HCT116 (cell line): Measurements from ENCODE around the gene PIAS4. TPM values are rescaled to one million over a fixed set of nuclear protein-coding genes. Genes with fewer than 3 reads are reported as not detected.

Experiments used
- ATAC-seq: fragments of 200-7000 bp; cut with Tn5 transposase; 2 replicates; pipeline ENCODE4 v1.9.1; 2020; ENCODE audit warnings: mild to moderate bottlenecking, moderate library complexity
- BruUV-seq: library from RNA; stranded (reverse); fragments of 400-500 nt; replicated peaks from 2 replicates; lab custom pipeline; 2021; lab: Mats Ljungman, UMichigan
- CTCF ChIA-PET: fragments of 300-600 bp; sonication (Branson Sonifier 250); formaldehyde crosslinking; loops from one replicate; lab custom pipeline; 2021; ENCODE audit warnings: antibody characterized with exemption; lab: Charles Lee
- POLR2A ChIA-PET: fragments of 300-600, 350-600 bp; sonication (Branson Sonifier 250); formaldehyde crosslinking; loops from one replicate; lab custom pipeline; 2021; ENCODE audit warnings: antibody characterized with exemption; lab: Charles Lee
- RAD21 ChIA-PET, 2 experiments: fragments of 300-600 bp; sonication (Branson Sonifier 250); formaldehyde crosslinking; loops; one replicate each; lab custom pipeline; 2023; ENCODE audit warnings: low total read pairs in 2 of 2; ENCODE audit not compliant: uncharacterized antibody in 2 of 2, unreplicated experiment in 2 of 2, low non-redundant PET in 1 of 2; lab: Charles Lee
- DNase-seq: peaks from one replicate; pipeline ENCODE4 v3.0.0-alpha.2; 2010; ENCODE audit warnings: low read depth, low spot score
- H2AFZ ChIP-seq: fragments of 200-600 bp; shearing (Covaris generic), sonication (generic); 2 replicates; pipeline ENCODE4 v1.6.1; 2017; ENCODE audit warnings: low read depth, mixed run types, mixed read lengths, antibody characterized with exemption, low read length; ENCODE audit not compliant: poor library complexity, severe bottlenecking
- H3K27ac ChIP-seq: 2 replicates; pipeline ENCODE4 v1.5.1; 2012; ENCODE audit warnings: low read depth, low read length
- H3K27me3 ChIP-seq: fragments of 200-600 bp; sonication (generic); 2 replicates; pipeline ENCODE4 v1.6.1; 2016; ENCODE audit warnings: mixed run types, low read length, mixed read lengths; ENCODE audit not compliant: insufficient read depth
- H3K36me3 ChIP-seq, 2 experiments: fragments of 200-500 bp in 1 of 2; fragments of 200-600 bp in 1 of 2; sonication (Bioruptor generic) in 1 of 2; sonication (generic) in 1 of 2; 2 replicates each; pipeline versions ENCODE4 v1.5.1 to v1.6.1; 2014 to 2016; ENCODE audit warnings: low read length in 2 of 2, inconsistent platforms in 1 of 2, mixed read lengths in 1 of 2, mixed run types in 1 of 2; ENCODE audit not compliant: insufficient read depth in 2 of 2, control insufficient read depth in 1 of 2
- H3K4me1 ChIP-seq, 2 experiments: fragments of 200-600 bp in 1 of 2; sonication (generic) in 1 of 2; 2 replicates each; pipeline versions ENCODE4 v1.5.1 to v1.6.1; 2012 to 2017; ENCODE audit warnings: low read length in 2 of 2, inconsistent platforms in 1 of 2, mild to moderate bottlenecking in 1 of 2, mixed read lengths in 1 of 2, mixed run types in 1 of 2, moderate library complexity in 1 of 2; ENCODE audit not compliant: insufficient read depth in 2 of 2, control insufficient read depth in 1 of 2
- H3K4me2 ChIP-seq: fragments of 200-600 bp; sonication (generic); 2 replicates; pipeline ENCODE4 v1.6.1; 2017; ENCODE audit warnings: mixed run types, low read length, mixed read lengths
- H3K4me3 ChIP-seq, 2 experiments: fragments of 200-600 bp in 1 of 2; sonication (generic) in 1 of 2; replicated peaks in 1 of 2; 2 replicates each; pipeline ENCODE4 v1.5.1; 2011 to 2016; ENCODE audit warnings: low read length in 2 of 2, control low read depth in 1 of 2, low read depth in 1 of 2, mild to moderate bottlenecking in 1 of 2, mixed read lengths in 1 of 2, mixed run types in 1 of 2
- H3K79me2 ChIP-seq: fragments of 200-600 bp; sonication (generic); 2 replicates; pipeline ENCODE4 v1.6.1; 2017; ENCODE audit warnings: mild to moderate bottlenecking, mixed run types, low read length, moderate library complexity, mixed read lengths; ENCODE audit not compliant: insufficient read depth
- H3K9ac ChIP-seq: fragments of 200-600 bp; sonication (generic); 2 replicates; pipeline ENCODE4 v1.6.1; 2016; ENCODE audit warnings: low read length, mixed read lengths
- H3K9me2 ChIP-seq: fragments of 200-600 bp; sonication (generic), shearing (Covaris generic); 2 replicates; pipeline ENCODE4 v1.6.1; 2017; ENCODE audit warnings: mixed run types, mild to moderate bottlenecking, moderate library complexity; ENCODE audit not compliant: insufficient read depth
- H3K9me3 ChIP-seq, 2 experiments: fragments of 200-500 bp in 1 of 2; fragments of 200-600 bp in 1 of 2; sonication (Bioruptor generic) in 1 of 2; sonication (generic) in 1 of 2; 2 replicates each; pipeline ENCODE4 v1.6.1; 2014 to 2017; ENCODE audit warnings: low read length in 2 of 2, mixed read lengths in 2 of 2, inconsistent platforms in 1 of 2, low read depth in 1 of 2, mild to moderate bottlenecking in 1 of 2, mixed run types in 1 of 2, moderate library complexity in 1 of 2; ENCODE audit not compliant: control insufficient read depth in 1 of 2, insufficient read depth in 1 of 2
- H4K20me1 ChIP-seq: fragments of 200-600 bp; sonication (generic), shearing (Covaris generic); 2 replicates; pipeline ENCODE4 v1.6.1; 2017; ENCODE audit warnings: mixed run types, mild to moderate bottlenecking, moderate library complexity; ENCODE audit not compliant: insufficient read depth
- ATF3 ChIP-seq: IDR thresholded peaks from 2 replicates; pipeline ENCODE4 v1.6.1; 2012
- CEBPB ChIP-seq: IDR thresholded peaks from 2 replicates; pipeline ENCODE4 v1.6.1; 2012; ENCODE audit warnings: low read depth
- CTCF ChIP-seq, 3 experiments: fragments of 200-600 bp in 1 of 3; sonication (generic) in 1 of 3; IDR thresholded peaks in 2 of 3; conservative IDR thresholded peaks in 1 of 3; 2 replicates each; pipeline ENCODE4 v1.5.1; 2012 to 2017; ENCODE audit warnings: low read depth in 2 of 3, low read length in 2 of 3, antibody characterized with exemption in 1 of 3, borderline replicate concordance in 1 of 3, control low read depth in 1 of 3, mild to moderate bottlenecking in 1 of 3, mixed read lengths in 1 of 3, mixed run types in 1 of 3, moderate library complexity in 1 of 3; ENCODE audit not compliant: insufficient read depth in 1 of 3
- EGR1 ChIP-seq: IDR thresholded peaks from 2 replicates; pipeline ENCODE4 v1.6.1; 2012; ENCODE audit warnings: low read depth
- ELF1 ChIP-seq: IDR thresholded peaks from 2 replicates; pipeline ENCODE4 v1.6.1; 2012; ENCODE audit warnings: low read depth, borderline replicate concordance
- EZH2 ChIP-seq: fragments of 200-600 bp; sonication (generic); IDR thresholded peaks from 2 replicates; pipeline ENCODE4 v1.6.1; 2017; ENCODE audit warnings: antibody characterized with exemption, mixed run types
- FOSL1 ChIP-seq: IDR thresholded peaks from 2 replicates; pipeline ENCODE4 v1.6.1; 2012; ENCODE audit warnings: low read depth
- JUND ChIP-seq: IDR thresholded peaks from 2 replicates; pipeline ENCODE4 v1.6.1; 2012
- MAX ChIP-seq: IDR thresholded peaks from 2 replicates; pipeline ENCODE4 v1.6.1; 2012
- POLR2A ChIP-seq: IDR thresholded peaks from 2 replicates; pipeline ENCODE4 v1.7.0; 2011; ENCODE audit warnings: borderline replicate concordance; ENCODE audit not compliant: insufficient read depth, insufficient read length; ENCODE audit errors: extremely low read depth
- RAD21 ChIP-seq: IDR thresholded peaks from 2 replicates; pipeline ENCODE4 v1.6.1; 2012; ENCODE audit warnings: low read depth, mild to moderate bottlenecking
- REST ChIP-seq: IDR thresholded peaks from 2 replicates; pipeline ENCODE4 v1.6.1; 2012; ENCODE audit warnings: low read depth
- SIN3A ChIP-seq: IDR thresholded peaks from 2 replicates; pipeline ENCODE4 v1.6.1; 2012; ENCODE audit warnings: low read depth
- SP1 ChIP-seq: IDR thresholded peaks from 2 replicates; pipeline ENCODE4 v1.6.1; 2012; ENCODE audit warnings: low read depth
- SRF ChIP-seq: IDR thresholded peaks from 2 replicates; pipeline ENCODE4 v1.6.1; 2012; ENCODE audit warnings: low read depth
- ZBTB33 ChIP-seq: IDR thresholded peaks from 2 replicates; pipeline ENCODE4 v1.6.1; 2011; ENCODE audit warnings: mild to moderate bottlenecking, low read length, moderate library complexity; ENCODE audit not compliant: insufficient replicate concordance; ENCODE audit errors: extremely low read depth
- ZFX ChIP-seq: fragments of 450-650 bp; IDR thresholded peaks from 2 replicates; pipeline ENCODE4 v1.6.1; 2017
- intact Hi-C: fragments of 100-400 bp; cut with micrococcal nuclease; formaldehyde crosslinking; loops from 2 replicates; pipeline ENCODE4 v1.10.0; 2022
- total RNA-seq: library from RNA; stranded (reverse); gene quantifications from one replicate; pipeline ENCODE4 v1.2.1, GENCODE V29; 2021; ENCODE audit not compliant: unreplicated experiment

Gene PIAS4
- total RNA-seq, 1 experiment from 2014 or later, result 28.4 TPM

GRCh38 chr19:4084547-4084877, 77.0 kb downstream of the PIAS4 start:
- Histone ChIP-seq H3K27ac (no peak overlapping the region), H3K27me3 (no peaks in the 10 kb centered on the region), H2AFZ (no peak overlapping the region), H3K9me3 (no peaks in the 10 kb centered on the region), H3K9ac (no peak overlapping the region), H3K4me2 (no peak overlapping the region), H3K36me3 (no peaks in the 10 kb centered on the region), H3K4me3 (no peak overlapping the region), H3K9me2 (no peaks in the 10 kb centered on the region), H3K79me2 (no peaks in the 10 kb centered on the region), H3K4me1 (peaks cover 5 to 26% of the 10 kb centered on the region in 2 experiments), H4K20me1 (no peaks in the 10 kb centered on the region)
- TF ChIP-seq SIN3A (no peak), SP1 (no peak), CTCF (IDR thresholded peaks at IDR 0.05 in 2 of 3, conservative IDR thresholded peaks at IDR 0.05 in 1 of 3; ENCODE audit: borderline replicate concordance in 1 of 3, insufficient read depth in 1 of 3, low read depth in 2 of 3, low read length in 2 of 3) (no peak), ATF3 (no peak), EGR1 (no peak), SRF (no peak), JUND (no peak), FOSL1 (no peak), REST (no peak), ZBTB33 (no peak), EZH2 (no peak), POLR2A (no peak), ELF1 (no peak), ZFX (no peak), CEBPB (no peak), RAD21 (no peak), MAX (no peak)
- no TSS peak for BruUV-seq
- intact Hi-C loops, result no loop called here
- ChIA-PET POLR2A (no interaction called here), CTCF (no interaction called here), RAD21 (no interaction called here)
- DNase-seq, result no peak
- ATAC-seq, result no peak
